HAP-1 (cell line): ENCODE measurements around the gene MICU2.
"Not testable (repeated sequence)": the region's sequence is repeated elsewhere in the genome, so short reads cannot be mapped to it uniquely, and the experiment has no call there.

Experiments
- DNase-seq, 2 experiments: peaks; one replicate each; pipeline ENCODE4 v3.0.0-alpha.2; 2016 to 2020; ENCODE audit warnings: low spot score in 2 of 2
- H3K27me3 ChIP-seq: fragments of 250-450 bp; sonication (Bioruptor Pico); 2 replicates; pipeline ENCODE4 v1.5.1; 2020; ENCODE audit warnings: low read depth, mild to moderate bottlenecking, moderate library complexity
- H3K36me3 ChIP-seq: fragments of 250-450 bp; sonication (Bioruptor Pico); replicated peaks from 2 replicates; pipeline ENCODE4 v1.5.1; 2020; ENCODE audit warnings: mild to moderate bottlenecking
- H3K4me1 ChIP-seq: fragments of 250-450 bp; sonication (Bioruptor Pico); 2 replicates; pipeline ENCODE4 v1.5.1; 2020; ENCODE audit warnings: mild to moderate bottlenecking
- H3K4me3 ChIP-seq: fragments of 250-450 bp; sonication (Bioruptor Pico); 2 replicates; pipeline ENCODE4 v1.5.1; 2020; ENCODE audit warnings: mild to moderate bottlenecking, moderate library complexity
- H3K9me3 ChIP-seq: fragments of 250-450 bp; sonication (Bioruptor Pico); 2 replicates; pipeline ENCODE4 v1.5.1; 2020; ENCODE audit warnings: mild to moderate bottlenecking, moderate library complexity
- in situ Hi-C: fragments of 300-500 bp; cut with MboI; formaldehyde crosslinking; loops from 3 replicates; pipeline ENCODE4 v1.14.3; 2020; ENCODE audit warnings: low sequenced_read_pairs, inconsistent platforms, mixed read lengths

MICU2 gene

DNA sequence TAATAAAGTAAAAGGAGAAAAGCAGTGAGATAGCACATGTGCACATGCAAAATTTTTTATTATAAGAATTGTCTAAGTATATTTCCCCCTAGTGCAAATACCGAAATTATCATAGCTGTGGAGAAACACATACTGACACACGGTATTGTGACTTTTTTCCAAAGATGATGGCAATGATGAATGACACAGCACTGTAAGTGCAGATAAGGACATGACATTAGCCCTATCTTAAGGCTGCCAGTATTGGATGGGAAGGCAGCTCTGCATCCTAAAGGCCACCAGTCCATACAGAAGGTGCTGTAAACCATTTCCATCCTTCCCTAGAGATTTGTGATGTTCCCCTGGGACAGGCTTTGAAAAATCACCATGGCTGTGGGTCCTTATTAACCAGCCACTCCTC, 11.5 kb upstream of the MICU2 start:
- Histone ChIP-seq H3K4me1 (no peaks in the 10 kb centered on the region), H3K9me3 (no peaks in the 10 kb centered on the region), H3K4me3 (no peak overlapping the region), H3K36me3 (no peaks in the 10 kb centered on the region), H3K27me3 (no peaks in the 10 kb centered on the region)
- in situ Hi-C loops = no loop called here
- no peak for DNase-seq

- H3K4me1 ChIP-seq = no peaks in the 10 kb centered on the region
- H3K9me3 ChIP-seq = no peaks in the 10 kb centered on the region
- in situ Hi-C loops = no loop called here
- H3K4me3 ChIP-seq = no peak overlapping the region
- no peaks in the 10 kb centered on the region for H3K36me3 ChIP-seq
- no peaks in the 10 kb centered on the region for H3K27me3 ChIP-seq
- no peak for DNase-seq
Measured at GRCh38 chr13:21613791-21614190, 9.8 kb upstream of the MICU2 start.

GRCh38 chr13:21611385-21611784, 7.4 kb upstream of the MICU2 start:
- no peaks in the 10 kb centered on the region for H3K36me3 ChIP-seq
- DNase-seq = no peak
- H3K27me3 ChIP-seq = no peaks in the 10 kb centered on the region
- no peak overlapping the region for H3K4me3 ChIP-seq
- H3K9me3 ChIP-seq = no peaks in the 10 kb centered on the region
- in situ Hi-C loops = no loop called here
- no peaks in the 10 kb centered on the region for H3K4me1 ChIP-seq

DNA sequence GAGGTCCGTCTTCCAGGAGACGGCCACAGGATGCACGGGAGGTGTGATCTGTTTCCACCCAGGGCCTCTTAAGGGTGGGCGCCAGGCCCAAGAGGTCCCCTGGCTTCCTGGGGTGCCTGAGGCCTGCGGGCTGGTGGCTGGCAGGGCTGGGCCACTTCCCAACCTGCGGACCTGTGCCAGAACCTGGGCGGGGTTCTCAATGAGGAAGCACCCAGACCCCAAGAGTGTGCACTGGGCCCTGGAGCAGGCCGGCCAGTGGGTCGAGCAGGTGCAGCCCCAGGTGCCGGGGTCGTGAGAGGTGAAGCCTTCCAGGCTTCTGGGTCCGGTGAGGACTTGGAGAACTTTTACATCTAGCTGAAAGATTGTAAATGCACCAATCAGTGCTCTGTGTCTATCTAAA, 6.7 kb upstream of the MICU2 start:
- no peaks in the 10 kb centered on the region for H3K36me3 ChIP-seq
- no peaks in the 10 kb centered on the region for H3K27me3 ChIP-seq
- DNase-seq = no peak
- H3K4me1 ChIP-seq = no peaks in the 10 kb centered on the region
- no peak overlapping the region for H3K4me3 ChIP-seq
- no peaks in the 10 kb centered on the region for H3K9me3 ChIP-seq
- in situ Hi-C loops = no loop called here

GRCh38 chr13:21608961-21609360, 5.0 kb upstream of the MICU2 start:
- Histone ChIP-seq H3K36me3 (no peaks in the 10 kb centered on the region), H3K9me3 (no peaks in the 10 kb centered on the region), H3K4me1 (peaks cover 4% of the 10 kb centered on the region), H3K4me3 (no peak overlapping the region), H3K27me3 (no peaks in the 10 kb centered on the region)
- no peak for DNase-seq
- in situ Hi-C loops = no loop called here

GRCh38 chr13:21606796-21607195, 2.8 kb upstream of the MICU2 start:
- Histone ChIP-seq H3K4me1 (peaks cover 6% of the 10 kb centered on the region), H3K9me3 (no peaks in the 10 kb centered on the region), H3K27me3 (no peaks in the 10 kb centered on the region), H3K4me3 (no peak overlapping the region), H3K36me3 (no peaks in the 10 kb centered on the region)
- DNase-seq = no peak
- in situ Hi-C loops = no loop called here

- in situ Hi-C loops = no loop called here
- Histone ChIP-seq H3K27me3 (no peaks in the 10 kb centered on the region), H3K36me3 (no peaks in the 10 kb centered on the region), H3K9me3 (no peaks in the 10 kb centered on the region), H3K4me3 (no peak overlapping the region), H3K4me1 (peaks cover 6% of the 10 kb centered on the region)
- no peak for DNase-seq
Measured at GRCh38 chr13:21606251-21606650, 2.3 kb upstream of the MICU2 start.

DNA sequence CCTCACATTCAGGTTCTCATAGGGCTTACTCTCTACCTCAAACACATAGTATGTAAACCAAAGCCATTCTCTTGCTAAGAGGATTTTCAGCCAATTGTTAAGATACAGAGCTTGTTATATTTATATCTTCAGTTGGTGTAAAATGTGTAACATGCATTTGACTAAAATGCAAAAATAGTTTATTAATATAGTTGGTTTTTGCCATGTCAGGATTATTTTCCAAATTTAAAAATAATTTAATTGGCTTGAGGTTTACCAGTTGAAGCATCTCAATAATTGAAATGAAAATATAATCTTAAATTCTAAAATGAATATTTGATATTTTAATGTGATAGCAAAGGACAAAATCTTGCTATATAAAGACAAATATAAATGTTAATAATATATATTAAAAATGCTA, 7.2 kb downstream of the MICU2 start:
- H3K4me1 ChIP-seq = no peaks in the 10 kb centered on the region
- DNase-seq = no peak
- no peaks in the 10 kb centered on the region for H3K27me3 ChIP-seq
- H3K4me3 ChIP-seq = no peak overlapping the region
- in situ Hi-C loops = no loop called here
- 0 out of 2 replicates have a peak, but pooled peaks cover 3% of the 10 kb centered on the region for H3K9me3 ChIP-seq
- H3K36me3 ChIP-seq = no peaks in the 10 kb centered on the region

DNA sequence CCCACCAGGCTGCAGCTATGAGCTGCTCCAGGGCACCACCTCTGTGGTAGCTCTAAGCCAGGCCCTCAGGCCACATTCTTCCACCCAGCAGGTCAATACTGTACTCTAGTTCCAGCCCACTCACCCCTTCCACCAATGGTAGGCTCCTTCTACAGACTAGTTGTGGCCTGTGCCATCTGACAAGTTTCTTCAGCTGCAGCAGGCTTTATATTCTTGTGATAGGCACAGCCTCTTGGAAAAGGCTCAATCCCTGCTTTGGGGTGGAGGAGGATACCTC, 8.5 kb downstream of the MICU2 start:
- no peaks in the 10 kb centered on the region for H3K27me3 ChIP-seq
- in situ Hi-C loops = no loop called here
- no peak for DNase-seq
- no peaks in the 10 kb centered on the region for H3K36me3 ChIP-seq
- 0 out of 2 replicates have a peak, but pooled peaks cover 3% of the 10 kb centered on the region for H3K9me3 ChIP-seq
- H3K4me3 ChIP-seq = no peak overlapping the region
- H3K4me1 ChIP-seq = no peaks in the 10 kb centered on the region

DNA sequence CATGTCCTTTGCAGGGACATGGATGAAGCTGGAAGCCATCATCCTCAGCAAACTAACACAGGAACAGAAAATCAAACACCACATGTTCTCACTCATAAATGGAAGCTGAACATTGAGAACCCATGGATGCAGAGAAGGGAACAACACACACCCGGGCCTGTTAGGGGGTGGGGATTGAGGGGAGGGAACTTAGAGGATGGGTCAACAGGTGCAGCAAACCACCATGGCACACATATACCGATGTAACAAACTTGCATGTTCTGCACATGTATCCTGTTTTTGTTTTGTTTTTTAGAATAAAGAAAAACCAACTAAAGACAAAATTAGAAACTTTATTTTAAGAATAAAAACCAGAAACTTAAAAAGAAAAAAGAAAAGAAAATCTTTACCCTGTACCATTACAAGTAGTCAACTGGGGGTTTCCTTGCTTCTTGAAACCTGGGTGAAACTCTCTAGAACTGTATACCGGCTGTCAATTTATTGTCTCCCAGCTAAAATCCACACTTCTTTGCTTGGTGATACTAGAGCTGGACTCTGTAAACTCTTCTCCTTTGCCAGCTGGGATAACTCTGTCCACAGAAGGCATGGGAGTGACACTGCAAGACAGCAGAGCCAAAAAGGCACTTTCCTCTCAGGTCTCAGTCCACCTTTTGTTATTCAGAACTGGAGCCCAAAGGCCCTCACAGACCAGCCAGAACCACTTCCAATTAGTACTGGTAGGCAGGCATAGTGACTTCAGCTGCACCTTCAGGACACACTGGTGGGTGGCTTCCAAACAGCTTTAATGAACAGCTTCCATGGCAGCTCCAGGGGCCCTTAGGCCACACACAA, 9.0 kb downstream of the MICU2 start:
- Histone ChIP-seq H3K36me3 (no peaks in the 10 kb centered on the region), H3K4me1 (no peaks in the 10 kb centered on the region), H3K4me3 (no peak overlapping the region), H3K27me3 (no peaks in the 10 kb centered on the region), H3K9me3 (0 out of 2 replicates have a peak, but pooled peaks cover 3% of the 10 kb centered on the region)
- no peak for DNase-seq
- in situ Hi-C loops = no loop called here

- DNase-seq, H3K4me3 ChIP-seq, H3K9me3 ChIP-seq, H3K4me1 ChIP-seq, H3K36me3 ChIP-seq, in situ Hi-C loops, H3K27me3 ChIP-seq: not testable (repeated sequence)
Measured at GRCh38 chr13:21590665-21591456, 13.1 kb downstream of the MICU2 start.

- no peak for DNase-seq
- in situ Hi-C loops = no loop called here
- Histone ChIP-seq H3K27me3 (no peaks in the 10 kb centered on the region), H3K4me1 (no peaks in the 10 kb centered on the region), H3K36me3 (no peaks in the 10 kb centered on the region), H3K4me3 (no peak overlapping the region), H3K9me3 (0 out of 2 replicates have a peak, but pooled peaks cover 3% of the 10 kb centered on the region)
Measured at GRCh38 chr13:21590231-21590630, 13.7 kb downstream of the MICU2 start.

DNA sequence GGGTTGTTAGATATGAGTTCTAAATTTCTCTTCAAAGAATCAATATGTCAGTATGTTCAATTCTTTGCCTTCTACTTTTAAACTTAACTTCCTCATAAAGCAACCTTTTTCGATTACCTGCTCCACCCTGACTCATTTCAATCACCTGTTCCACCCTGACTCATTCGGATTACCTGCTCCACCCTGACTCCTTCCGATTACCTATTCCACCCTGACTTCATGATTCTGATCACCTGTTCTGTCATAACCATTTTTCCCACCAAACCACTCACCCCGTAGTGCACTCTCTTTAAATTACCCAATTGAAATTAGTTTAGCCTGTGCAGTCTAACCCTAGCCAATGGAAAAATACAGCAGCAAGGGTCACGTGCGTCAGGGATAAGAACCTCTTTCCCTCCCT, 14.5 kb downstream of the MICU2 start:
- H3K4me3 ChIP-seq, in situ Hi-C loops, H3K27me3 ChIP-seq, DNase-seq, H3K4me1 ChIP-seq, H3K9me3 ChIP-seq, H3K36me3 ChIP-seq: not testable (repeated sequence)

GRCh38 chr13:21588411-21588810, 15.6 kb downstream of the MICU2 start:
- H3K9me3 ChIP-seq, H3K27me3 ChIP-seq, DNase-seq, H3K36me3 ChIP-seq, H3K4me3 ChIP-seq, H3K4me1 ChIP-seq, in situ Hi-C loops: not testable (repeated sequence)
